ENCODE results near the gene CHMP1B.
"Not testable (repeated sequence)": the region's sequence is repeated elsewhere in the genome, so short reads cannot be mapped to it uniquely, and the experiment has no call there.

CHMP1B gene

GRCh38 chr18:11842562-11842961 is 8.7 kb upstream of the CHMP1B start:
- DNase-seq, result no peak

DNA sequence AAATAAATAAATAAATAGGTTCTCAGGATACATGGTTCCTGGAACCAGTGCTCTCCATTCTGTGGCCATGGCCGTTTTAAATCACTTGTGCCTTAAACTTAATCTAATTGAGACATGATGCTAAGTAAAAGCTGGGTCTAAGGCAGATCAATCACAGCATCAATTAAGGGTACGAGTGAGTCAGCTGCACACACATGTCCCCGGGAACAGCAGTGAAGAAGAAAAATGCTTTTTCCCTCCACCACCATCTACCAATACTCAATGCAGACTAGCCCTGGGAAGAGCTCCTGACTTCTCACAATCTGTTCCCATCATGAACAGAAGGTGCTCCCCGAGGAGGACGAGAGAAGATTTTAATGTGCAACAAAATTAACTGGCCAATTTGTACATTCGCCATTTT is 6.8 kb upstream of the CHMP1B start:
- DNase-seq, result no peak

- no peak for DNase-seq
Observed at GRCh38 chr18:11845654-11846053, 5.6 kb upstream of the CHMP1B start.

DNA sequence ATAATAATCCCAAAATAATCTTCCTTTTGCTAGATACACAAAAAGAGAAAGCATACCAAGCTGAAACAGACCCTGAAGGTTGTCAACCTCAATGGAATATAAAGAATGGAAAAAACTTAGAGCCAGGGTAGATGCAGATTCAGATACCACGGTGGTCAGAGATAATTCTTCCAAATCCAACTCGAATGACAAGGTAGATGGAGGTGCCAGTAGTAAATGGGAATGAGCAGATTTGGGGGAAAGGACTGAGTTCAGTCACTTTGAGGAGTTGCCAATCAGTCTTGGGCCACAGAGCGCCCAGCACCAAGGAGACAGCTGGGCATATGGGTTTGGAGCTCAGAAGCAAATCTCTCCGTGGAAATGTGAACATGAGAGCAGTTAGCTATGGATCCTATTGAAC is 3.4 kb upstream of the CHMP1B start:
- no peak for DNase-seq

DNA sequence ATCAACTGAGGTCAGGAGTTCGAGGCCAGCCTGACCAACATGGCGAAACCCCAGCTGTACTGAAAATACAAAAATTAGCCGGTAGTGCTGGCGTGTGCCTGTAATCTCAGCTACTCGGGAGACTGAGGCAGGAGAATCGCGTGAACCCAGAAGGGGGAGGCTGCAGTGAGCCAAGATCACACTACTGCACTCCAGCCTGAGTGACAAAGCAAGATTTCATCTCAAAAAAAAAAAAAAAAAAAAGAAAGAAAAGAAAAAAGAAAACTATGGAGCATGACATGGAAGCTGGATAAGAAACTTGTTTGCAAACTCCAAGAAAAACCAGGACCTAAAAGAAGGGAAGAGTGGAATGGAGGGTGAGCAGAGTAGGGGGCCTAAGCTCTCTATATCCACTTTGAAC is 1.9 kb upstream of the CHMP1B start:
- DNase-seq, result no peak

DNA sequence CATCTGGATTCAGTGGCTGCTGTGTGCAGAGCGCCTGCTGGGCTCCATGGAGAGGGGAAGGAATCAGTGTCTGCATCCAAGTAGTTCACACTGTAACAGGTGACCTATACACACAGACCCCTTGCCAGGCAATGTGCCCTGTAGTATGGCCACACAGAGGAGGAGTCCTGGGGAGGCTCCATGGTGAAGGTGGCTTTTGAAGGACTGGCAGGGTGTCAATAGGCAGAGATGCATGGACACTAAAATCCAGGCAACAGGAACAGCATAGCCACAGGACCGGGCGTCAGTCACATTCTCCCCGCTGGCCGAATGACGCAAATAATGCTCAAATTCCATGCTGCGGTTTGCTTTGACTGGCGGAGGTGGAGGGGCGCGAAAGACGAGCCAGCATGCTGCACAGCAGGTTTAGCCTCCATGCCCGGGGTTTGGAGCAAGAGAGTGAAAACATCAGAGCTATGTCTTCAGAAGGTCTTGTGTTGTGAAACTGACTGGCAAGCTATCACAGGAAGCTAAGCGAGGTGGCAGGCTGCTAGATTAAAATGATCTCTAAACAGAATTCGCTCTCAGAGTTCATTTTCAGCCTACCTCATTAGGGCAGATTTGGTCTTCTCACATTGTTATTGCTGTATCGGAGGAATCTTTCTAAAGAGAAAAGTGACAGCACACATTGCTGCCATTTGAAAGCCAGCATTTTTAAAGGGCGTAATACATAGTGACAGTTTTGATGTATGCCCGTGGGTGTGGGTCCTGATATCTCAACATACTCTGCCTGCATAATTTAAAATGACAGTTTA is 1.2 kb upstream of the CHMP1B start:
- no peak for DNase-seq

- DNase-seq, result no peak
Observed at GRCh38 chr18:11850821-11851145, 430 bp upstream of the CHMP1B start.

GRCh38 chr18:11851806-11852337 is 659 bp downstream of the CHMP1B start:
- DNase-seq, result no peak

DNA sequence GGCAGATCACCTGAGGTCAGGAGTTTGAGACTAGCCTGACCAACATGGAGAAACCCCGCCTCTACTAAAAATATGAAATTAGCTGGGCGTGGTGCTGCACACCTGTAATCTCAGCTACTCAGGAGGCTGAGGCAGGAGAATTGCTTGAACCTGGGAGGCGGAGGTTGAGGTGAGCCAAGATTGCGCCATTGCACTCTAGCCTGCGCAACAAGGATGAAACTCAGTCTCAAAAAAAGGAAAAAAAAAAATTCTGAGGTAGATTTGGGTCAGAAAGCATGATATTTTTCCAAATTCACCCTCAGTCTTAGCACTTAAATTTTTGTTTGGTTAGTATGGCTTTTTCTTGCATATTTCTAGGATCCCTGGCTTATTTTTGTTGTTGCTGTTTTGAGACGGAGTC is 3.3 kb downstream of the CHMP1B start:
- DNase-seq, result not testable (repeated sequence)

- no peak for DNase-seq
Observed at GRCh38 chr18:11857177-11857887, 6.1 kb downstream of the CHMP1B start.

DNA sequence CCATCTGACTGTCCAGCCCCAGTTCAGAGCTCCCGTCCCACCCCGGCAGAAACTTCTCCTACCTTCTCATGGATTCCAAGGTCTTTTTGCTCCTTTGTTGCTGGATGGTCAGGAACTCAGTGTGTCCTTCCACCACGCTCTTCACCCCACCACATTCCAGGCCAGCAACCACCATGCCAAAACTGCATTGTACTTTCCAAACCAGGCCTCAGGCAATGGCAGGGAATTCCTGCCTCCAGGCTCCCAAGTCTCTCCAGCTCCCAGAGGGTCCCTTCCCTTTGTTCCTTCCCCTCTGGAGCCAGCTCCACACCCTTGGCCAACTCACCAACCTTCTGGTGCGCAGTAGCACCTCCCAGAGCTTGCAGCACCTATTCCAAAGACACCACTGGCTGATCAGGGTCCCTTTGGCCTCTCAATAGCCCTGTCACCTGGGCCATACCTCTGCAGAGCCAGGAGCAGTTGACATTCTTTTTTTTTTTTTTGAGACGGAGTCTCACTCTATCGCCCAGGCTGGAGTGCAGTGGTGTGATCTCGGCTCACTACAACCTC is 8.1 kb downstream of the CHMP1B start:
- no peak for DNase-seq

GRCh38 chr18:11859903-11860407 is 8.7 kb downstream of the CHMP1B start:
- DNase-seq, result no peak

DNA sequence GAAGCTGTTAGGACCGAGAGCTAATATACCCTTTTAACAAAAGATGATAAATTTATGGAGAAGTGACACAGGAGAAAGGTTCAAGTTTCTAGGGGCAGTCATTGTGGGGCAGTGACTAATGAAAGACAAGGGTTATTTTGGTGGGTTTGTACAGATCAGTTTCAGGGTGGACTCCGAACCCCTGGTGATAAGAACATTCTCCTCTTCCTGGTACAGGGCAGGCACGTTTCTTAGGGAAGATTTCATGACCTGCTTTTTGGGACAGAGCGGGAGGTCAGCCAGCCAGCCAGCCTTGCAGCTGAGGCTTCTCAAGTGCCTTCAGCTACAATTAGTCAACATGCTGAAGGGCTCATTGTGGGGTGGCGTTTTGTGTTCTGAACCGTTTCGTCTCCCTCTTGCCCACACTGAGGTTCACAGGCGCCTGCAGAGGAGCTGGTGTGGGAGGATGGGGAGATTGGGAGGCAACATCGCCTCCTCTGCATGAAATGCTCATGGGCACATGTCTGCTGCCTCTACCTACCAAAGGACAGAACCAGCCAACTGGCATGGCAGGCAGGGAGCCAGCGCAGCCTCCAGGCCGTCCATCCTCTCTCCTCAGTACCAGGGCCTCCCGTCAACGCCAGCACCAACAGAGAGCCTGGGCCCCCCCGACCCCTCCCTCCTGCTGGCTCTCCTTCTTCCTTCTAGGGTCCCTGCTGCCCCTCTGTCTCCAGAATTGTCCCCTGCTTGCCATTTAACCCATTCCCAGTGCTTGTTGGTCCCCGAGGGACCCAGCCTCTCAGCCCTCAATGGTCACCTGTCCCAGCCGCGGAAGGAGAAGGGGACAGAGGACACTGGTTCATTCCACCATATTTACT is 9.6 kb downstream of the CHMP1B start:
- DNase-seq, result no peak

GRCh38 chr18:11861583-11862288 is 10.5 kb downstream of the CHMP1B start:
- DNase-seq, result no peak

GRCh38 chr18:11862468-11863137 is 11.4 kb downstream of the CHMP1B start:
- DNase-seq, result no peak

DNA sequence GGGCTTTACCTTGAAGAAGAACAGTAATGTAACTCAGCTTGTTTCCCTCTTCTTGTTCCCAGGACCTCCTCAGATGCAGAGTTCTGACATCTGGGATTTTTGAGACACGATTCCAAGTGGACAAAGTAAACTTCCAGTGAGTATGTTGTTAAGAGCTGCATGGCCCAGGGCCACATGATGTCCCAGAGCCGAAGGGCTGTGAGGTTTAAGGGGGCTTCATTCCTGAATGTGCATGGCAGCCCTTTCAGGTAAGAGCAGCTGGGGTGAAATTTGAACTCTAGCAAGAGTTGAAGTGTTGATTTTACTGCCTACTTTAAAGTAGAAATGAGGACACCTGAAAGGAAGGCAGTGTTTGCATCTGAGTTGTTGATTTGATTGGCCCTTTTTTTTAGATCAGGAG is 13.3 kb downstream of the CHMP1B start:
- no peak for DNase-seq

- DNase-seq, result no peak
Observed at GRCh38 chr18:11865071-11865470, 13.9 kb downstream of the CHMP1B start.

GRCh38 chr18:11866329-11866728 is 15.1 kb downstream of the CHMP1B start:
- DNase-seq, result no peak

- DNase-seq, result no peak
Observed at GRCh38 chr18:11866764-11867163, 15.6 kb downstream of the CHMP1B start.

- DNase-seq, result no peak
Observed at GRCh38 chr18:11868230-11868629, 17.0 kb downstream of the CHMP1B start.

- no peak for DNase-seq
Observed at GRCh38 chr18:11871501-11871900, 20.3 kb downstream of the CHMP1B start.

Data from GDM1 (cell line).